CD1c-positive myeloid dendritic cell (primary cell): Measurements from ENCODE around the gene TNNC1.
A peak's percentile ranks its signal among the peaks of the same experiment; 100 is the strongest.

Experiments
- DNase-seq: peaks from one replicate; pipeline ENCODE4 v3.0.0-alpha.2; 2016; ENCODE audit errors: extremely low spot score

TNNC1 gene

DNA sequence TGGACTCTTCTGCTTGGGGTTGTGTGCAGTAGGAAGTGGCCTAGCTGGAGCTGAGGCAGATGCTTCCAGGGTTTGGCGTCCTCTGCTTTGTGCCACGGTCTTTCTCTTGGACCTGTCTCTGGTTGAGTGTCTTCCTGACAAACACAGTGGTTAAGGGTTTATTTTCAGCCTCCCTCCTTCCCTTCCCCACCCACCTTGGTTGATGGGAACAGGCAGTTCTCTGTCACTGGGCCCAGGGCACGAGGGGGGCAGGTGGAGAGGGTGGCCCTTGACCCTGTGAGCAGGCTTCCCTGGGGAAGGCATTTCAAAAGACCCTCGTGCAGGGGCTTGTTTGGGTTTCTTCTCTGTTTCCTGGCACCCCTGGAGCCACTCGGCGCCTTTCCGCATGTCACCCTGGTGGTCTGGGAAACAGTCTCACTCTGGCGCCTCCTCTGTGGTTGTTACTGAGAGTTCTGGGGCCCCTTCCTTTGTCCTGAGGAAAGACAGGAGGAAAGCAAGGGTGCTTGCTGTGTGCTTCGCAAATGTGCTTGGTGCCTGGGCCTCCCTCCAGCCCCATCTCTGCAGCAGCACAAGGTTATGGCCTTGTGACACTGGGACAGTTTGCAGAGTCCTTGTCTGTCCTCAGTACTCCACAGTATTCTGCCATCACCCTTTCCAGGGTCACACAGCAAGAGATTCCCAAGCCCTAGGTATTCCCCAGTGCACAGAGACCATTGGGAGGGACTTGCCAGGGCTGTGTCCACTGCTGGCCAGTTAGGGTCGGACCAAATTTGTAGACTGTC, 31.0 kb upstream of the TNNC1 start:
- no peak for DNase-seq

DNA sequence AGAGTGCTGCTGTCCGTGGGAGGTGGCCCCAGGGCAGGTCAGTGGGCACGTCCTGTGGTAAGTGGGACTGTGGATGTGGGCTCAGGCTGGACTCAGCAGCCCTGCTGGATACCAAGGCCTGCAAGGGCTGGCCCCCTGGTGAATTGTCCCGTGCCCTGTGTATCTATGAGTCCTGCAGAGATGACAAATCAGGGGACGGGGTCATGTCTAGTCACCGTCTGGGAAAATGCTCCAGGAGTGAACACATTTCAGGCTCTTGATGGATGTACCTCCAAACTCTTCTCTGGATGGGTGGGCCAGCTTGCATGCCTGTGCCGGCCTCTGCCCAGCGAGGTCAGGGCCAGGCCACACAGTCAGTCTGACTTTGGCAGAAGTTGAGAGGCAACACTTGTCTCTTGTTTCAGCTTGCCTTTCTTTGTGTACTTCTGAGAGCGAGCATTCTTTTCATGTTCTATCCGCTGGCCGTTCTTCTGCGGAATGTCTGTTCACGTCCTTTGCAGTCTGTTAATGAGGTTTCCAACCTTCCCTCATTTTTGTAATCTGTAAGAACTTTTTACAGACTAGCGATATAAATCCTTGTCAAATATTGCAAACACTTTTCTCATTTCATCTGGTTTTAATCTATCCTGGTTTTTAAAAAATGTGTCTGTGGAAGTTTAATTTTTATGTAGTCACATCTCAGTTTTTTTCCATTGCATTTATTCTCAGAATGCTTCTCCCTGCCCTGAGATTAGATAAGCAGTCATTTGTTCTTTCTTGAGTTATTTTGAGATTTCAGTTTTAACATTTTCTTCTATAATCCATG, 29.9 kb upstream of the TNNC1 start:
- no peak for DNase-seq

DNA sequence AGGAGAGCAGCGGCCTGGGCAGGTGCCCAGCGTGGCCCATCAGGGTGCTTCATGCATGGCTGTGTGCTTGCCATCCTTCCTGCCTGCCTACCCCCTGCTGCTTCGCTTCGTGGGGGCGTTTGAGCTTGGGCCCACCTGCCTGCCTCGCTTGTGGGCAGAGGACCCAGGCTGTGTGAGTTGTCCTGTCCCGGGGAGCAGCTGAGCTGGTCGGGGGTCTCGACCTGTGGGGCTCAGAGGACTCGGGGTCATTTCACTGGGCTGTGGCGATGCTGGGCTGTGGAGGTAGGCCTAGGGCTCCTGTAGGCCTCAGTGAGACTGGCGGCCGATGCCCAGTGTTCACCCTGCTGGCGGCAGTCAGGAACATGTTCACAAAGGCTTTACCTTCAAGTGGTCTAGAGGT, 29.2 kb upstream of the TNNC1 start:
- no peak for DNase-seq

DNA sequence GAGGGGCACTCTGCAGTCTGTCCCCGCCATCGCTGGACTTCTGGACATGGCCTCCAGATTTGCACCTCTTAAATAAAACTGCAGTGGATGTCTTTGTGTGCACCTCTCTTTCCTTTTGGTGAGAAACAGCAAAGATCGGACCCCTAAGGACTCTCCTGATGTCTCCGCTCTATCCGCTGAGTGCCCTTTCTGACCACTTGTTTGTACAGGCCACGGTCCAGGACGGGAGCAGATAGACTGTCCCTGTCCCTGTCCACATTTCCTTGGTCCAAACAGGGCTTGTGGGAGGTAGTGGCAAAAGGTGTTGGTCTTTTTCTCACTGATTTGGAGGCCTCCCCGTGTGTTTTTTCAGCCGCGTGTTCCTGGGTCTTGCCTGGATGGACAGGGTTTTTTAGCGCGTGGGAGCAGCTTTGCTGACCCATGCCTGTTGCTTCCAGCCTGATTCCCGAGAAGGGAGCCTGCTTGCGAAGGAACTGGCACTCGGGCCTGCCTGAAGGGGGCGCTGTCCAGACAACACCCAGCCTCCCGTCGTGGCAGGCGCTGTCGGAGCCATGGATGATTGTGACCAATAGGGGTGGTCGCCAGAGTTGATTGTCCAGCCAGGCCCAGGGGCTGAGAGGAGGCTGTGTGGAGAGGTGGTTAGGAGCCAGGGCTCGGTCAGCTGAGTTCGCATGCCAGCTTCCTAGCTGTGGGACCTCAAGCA, 28.1 kb upstream of the TNNC1 start:
- DNase-seq, result no peak

DNA sequence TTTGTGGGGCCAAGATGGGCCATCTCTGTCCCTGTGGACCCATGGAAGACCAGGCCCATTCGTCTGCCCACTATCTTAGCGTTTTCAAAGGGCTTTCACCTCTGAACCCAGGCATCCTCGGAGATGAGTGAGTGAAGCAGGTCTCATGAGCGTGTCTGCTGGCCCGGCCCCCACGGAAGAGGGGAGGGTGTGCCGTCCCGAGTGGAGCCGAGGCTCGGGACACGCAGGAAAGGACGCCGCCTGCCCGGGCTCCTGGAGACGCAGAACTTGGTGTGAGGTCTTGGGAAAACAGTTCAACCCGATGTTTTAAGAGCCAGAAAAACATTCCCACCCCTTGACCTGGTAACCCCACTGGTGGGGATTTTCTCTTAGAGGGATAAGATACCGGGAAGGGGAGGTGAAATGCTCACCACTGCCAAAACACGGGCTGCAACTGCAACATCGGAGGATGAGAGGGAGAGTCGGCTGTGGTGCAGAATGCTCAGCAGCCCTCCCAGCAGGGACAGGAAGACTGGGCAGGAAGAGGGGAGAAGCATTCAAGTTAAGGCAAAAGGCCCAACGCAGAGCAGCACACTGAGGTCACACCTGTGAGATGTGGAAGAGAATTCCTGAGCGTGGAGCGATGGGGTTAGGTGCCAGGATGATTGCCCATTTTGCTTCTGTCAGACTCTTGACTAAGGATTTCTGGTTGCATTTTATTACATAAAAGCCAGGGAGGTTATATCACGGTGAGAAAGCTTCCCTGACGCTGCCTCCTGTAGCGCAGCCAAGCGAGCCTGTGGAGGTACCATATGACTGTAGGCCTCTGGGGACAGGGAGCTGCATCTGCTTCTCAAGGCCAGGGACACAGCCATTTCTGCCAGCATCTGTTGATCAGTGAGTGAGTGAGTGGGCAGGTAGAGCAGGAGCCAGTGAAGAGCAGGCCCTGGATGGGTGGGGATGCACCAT, 27.2 kb upstream of the TNNC1 start:
- DNase-seq, result no peak

DNA sequence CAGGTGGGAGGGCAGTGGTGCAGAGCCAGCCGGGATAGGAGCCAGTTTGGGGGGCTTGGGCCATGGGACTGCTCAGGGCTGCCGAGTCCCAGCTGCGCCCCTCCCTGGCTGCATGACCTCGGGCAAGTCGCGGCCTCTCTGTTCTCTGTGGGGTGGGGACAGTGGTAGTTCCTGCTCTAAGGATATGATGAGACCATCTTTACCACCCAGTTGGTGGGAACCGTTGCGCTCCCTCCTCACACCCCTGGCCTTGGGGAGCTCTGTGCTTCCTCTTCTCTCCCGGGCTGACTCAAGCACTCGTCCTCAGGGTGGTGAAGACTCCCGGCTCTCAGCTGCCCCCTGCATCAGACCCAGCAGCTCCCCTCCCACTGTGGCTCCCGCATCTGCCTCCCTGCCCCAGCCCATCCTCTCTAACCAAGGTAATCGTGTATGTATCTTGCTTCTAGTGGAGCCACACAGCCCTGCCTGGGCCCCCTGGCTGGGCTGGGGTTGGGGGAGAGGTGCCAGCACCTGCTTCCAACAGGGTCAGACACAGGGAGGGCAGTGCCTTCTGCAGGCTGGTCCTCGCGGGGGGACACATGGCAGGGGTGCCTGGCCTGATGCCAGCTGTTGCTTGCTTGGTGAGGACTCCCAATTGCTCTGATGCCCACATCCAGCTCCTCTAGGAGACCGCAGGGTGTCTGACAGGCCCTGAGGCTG, 26.2 kb upstream of the TNNC1 start:
- DNase-seq, result peak; percentile 55

DNA sequence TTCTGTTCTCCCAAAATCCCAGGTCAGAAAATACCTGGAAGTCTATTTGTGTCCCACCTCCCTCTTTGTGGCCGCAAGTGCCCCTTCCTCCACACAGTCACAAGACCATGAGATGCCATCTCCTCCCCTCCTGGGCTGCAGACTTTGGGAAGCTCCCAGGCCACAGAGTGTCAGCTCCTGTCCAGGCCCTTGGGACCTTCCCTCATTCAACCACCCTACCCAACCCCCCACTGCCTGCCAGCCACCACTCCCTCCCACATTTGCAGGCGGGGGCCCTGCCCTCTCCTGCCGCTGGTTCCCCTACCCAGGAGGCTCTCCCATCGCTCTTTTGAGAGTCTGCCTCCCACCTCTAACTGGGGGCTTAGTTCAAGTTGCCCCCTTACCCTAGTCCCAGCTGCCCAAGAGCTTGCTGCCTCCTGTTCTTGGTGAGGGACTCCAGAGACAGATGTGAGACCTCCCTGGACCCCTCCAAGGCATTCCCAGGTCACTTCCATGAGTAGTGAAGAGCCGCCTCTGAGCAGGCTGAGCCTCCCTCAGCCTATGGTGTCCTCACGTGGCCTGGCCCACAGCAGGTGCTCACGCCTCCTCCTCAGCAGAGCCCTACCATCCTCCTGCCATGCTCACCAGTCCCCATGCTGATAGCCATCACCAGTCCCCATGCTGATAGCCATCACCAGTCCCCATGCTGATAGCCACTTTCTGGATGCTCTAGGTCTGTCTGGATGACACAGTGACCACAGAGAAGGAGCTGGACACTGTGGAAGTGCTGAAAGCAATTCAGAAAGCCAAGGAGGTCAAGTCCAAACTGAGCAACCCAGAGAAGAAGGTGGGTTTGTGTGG, 25.4 kb upstream of the TNNC1 start:
- no peak for DNase-seq

DNA sequence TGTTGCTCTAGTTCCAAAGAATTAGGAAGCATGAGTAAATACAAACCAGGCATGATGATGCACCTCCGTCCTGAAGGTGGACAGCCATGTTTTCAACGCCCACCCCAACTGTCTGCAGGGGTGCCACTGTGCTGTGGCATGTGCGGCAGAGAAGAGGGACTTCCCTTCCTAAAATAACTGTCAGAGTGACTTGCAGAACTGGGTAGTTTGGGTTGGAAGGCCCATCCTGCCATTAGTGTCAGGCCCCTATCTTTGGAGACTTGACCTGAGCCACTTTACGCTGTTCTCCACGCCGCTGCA, 23.9 kb upstream of the TNNC1 start:
- peak; percentile 85 for DNase-seq

DNA sequence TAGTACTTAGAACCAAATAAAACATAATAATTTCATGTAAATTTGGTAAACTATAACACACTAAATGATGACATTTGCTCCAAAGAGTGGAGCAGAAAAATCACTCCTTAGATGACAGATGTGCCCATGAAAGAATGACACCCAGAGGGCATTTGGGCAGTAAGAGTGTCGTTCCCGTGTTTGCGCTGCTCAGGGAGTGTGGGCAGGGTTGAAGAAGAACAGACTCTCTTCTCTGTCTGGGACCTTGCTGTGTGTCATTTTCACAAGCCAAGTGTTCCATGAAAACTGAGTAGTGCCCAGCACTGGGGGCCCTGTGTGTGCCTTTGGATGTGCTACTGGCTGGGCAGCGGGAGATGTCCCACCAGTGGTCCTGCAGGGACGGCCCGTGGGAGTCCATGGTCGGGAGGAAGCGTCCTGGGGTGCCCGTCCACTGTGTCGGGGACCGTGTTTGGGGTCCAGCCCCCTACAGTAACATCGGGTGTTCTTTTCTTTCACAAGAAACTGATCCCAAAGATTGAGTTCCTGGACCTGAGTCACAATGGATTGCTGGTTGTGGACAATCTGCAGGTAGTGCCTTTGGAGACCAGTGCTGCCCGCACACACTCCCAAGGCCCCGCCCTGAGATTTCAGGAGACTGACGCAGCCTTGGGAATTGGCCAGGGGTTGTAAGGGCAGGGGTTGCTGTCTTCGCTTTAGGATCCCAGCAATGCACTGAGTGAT, 23.4 kb upstream of the TNNC1 start:
- DNase-seq, result no peak

DNA sequence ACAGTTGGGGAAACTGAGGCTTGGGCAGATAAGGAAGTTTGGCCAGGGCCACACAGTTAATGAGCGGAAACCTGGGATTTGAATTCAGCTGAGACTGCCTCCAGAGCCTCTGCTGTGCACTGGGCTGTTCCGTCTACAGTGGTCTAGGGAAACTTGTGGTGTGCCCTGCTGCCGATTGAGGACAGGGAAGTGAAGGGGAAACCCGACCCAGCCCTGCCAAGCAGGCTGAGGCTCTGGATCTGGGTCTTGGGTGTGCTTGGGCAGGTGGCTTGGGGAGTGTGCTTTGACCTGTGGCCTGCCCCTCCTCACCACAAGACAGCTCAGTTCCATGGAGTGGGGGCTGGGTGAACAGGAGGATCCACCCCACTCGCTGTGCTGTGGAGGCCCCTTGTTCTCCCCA, 19.2 kb upstream of the TNNC1 start:
- DNase-seq, result peak; percentile 29

DNA sequence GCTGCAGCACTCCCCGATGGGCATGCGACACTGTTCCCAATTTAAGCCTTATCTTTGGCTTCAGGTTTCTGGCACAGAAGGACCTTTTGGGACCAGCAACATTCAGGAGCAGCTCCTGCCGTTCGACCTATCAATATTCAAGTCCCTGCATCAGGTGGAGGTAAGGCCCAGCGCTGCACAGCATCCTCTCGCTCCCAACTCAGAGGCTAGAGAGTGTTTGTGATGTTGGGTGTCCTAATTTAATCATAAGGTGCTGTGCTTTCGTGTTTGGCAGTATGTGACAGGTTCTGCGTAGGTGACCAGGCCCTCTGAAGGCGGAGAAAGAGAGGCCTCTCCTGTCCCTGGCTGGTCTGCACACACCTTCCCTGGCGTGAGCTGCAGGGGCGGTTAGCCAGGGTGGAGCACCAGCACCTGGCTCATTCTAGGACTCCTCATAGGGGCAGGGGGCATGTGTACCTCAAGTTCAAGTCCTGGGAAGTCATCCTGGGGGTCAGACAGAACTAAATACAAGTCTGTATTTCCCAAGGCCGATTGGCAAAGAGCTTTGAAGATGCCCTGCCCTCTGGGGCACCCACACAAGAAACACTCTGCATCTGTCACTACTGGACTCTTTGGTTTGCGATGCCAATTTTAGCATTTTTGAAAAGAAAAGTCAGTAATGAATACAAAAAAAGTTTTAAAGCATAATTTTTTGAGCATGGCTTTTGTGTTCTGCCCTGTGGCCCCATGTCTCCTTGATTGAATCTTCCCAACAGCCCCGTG, 18.6 kb upstream of the TNNC1 start:
- DNase-seq, result peak; percentile 54

DNA sequence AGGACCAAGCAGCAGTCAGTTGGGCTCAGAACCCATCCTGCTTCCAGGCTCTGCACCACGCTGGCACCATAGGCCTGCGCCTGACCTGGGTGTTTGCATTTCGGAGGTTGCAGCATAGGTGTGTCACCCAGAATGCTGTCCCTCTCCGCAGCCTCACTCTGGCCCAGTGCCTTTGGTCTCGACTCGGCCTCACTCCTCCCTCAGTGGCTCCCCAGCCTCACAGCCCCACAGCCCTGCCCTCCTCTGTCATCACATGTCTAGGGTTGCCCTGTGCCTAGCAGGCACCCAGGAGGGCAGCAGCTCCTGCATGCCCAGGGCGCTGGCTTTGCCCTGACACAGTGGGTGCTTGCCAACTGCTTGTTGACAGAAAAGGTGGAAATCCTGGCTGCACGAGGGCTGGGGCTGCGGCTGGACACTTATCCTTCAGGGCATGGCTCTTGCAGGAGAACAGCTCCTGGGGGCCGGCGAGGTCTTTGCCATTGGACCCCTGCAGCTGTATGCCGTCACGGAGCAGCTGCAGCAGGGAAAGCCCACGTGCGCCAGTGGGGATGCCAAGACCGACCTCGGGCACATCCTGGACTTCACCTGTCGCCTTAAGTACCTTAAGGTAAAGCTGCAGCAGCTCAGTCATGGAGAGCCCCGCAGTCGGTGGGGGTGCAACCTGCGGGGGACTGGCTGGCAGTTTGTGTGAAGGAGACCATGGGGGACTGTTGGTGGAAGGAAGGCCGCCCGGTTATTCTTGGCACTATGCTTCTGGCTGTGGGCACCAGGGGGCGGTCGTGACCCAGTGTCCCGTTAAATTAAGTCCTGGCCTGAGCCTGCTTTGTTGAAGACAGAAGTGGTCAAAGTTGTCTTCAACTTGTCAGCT, 17.8 kb upstream of the TNNC1 start:
- peak; percentile 81 for DNase-seq

DNA sequence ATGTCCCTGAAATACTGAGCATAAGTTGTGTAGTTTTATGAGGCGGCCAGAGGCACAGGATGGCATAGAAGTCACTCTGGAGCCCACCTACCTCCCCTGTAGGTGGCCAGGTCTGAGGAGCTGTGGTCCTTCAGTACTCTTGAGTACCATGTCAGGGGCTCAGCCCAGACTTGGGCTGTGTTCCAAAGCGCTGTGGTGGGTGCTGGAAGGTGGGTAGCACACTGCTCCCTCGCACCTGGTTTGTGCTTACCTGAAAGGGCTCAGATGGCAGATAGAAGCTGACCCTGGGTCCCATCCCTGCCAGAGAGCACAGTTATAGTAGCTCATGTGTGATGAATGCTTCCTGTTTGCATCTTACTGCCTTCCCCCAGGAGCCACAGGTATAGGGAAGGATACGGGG, 17.1 kb upstream of the TNNC1 start:
- no peak for DNase-seq

DNA sequence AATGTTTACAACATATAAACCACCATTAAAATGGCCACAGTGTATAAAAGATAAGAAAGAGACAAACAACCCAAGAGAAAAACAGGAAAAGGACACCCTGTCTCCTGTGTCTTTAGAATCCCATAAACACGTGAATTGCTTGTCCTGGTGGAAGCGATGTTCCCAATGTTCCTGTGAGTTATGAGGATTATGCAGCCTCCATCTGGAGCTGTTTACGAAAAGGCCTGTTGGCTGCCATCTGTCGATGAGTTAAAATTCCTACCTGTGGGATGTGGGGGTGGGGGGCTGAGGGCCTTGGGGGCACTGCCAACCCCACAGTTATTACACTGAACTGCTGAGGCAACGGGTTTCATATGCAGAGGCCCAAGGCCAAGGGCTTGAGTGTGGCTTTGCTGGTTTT, 15.2 kb upstream of the TNNC1 start:
- no peak for DNase-seq

DNA sequence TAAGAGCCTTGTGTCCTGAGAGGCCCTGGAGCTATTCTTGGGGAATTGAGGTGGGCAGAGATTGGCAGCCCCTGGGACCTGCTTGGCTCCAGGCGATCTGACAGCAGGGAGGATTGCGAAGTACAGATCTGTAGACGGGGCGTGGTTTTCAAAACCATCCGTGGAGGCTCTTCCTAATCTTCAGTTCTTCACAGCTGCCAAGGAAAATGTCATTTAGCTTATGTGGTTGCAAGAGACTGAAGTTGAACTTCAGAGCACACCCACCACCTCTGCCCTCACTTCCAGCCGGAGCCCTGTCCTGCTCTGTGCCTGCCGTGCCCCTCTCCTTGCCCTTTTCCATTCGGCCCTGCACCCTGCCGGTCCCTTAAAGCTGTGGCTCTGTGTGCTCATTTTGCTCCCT, 14.5 kb upstream of the TNNC1 start:
- DNase-seq, result no peak

DNA sequence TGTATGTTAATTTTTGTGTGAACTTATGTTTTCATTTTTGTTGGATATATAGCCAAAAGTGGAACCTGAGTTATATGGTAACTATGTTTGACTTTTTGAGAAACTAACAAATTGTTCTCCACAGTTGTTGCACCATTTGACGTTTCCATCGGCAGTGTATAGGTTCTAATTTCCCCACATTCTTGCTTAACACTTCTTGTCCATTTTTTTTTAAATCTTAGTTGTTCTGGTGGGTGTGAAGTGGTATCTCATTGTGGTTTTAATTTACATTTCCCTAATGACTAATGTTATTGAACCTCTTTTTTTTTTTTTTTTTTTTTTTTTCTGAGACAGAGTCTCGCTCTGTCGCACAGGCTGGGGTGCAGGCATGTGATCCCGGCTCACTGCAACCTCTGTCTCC, 9.6 kb upstream of the TNNC1 start:
- DNase-seq, result peak; percentile 43

DNA sequence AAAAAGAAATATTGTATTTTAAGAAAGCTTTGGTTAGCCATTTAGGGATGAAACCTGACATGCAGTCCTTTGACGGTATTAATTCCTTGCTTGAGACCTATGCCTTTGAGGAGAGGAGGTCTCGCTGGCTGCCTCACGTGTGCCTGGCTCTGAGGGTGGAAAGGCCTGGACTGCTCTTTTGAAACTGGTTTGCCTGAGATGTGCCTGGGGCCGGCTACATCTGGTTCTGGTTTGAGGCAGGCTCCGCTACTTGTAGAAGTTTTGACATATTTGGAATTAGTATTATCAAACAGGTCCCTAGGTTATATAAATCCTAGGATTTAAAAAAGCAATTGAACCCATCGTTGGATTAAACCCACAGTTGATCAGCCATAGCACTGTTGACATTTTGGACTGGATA, 8.0 kb upstream of the TNNC1 start:
- DNase-seq, result no peak
